Kidney tubule cell (primary cell): ENCODE data around the gene OTUB2.

Experiments
- DNase-seq: peaks from one replicate; pipeline ENCODE4 v3.0.0-alpha.2; 2018; ENCODE audit warnings: low spot score

OTUB2 gene

DNA sequence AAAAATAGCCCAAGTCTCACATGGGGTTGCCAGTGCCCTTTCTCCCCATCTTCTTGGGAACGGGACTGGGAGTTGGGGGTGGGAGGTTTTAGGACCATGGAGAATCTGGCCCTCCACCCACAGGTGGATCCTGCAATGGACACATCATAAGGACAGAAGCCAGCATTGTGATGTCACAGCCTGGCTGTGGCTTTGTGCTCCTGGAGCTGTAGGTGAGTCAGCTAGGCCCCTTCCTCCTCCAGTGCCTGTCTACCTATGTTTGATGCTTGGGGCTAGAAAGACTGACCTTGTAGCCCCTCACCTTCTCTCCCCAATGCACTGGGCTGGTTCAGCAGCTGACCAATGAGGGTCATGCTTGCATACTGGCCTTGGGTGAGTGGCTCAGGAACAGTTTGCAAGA is 29.1 kb upstream of the OTUB2 start, which contains the start of gene CCDC197:
TSS of gene CCDC197 (plus strand) at position 220 of the 400 bp plus-strand sequence. CDS start 831 bp downstream, outside the sequence.
- DNase-seq = peak; percentile 53

DNA sequence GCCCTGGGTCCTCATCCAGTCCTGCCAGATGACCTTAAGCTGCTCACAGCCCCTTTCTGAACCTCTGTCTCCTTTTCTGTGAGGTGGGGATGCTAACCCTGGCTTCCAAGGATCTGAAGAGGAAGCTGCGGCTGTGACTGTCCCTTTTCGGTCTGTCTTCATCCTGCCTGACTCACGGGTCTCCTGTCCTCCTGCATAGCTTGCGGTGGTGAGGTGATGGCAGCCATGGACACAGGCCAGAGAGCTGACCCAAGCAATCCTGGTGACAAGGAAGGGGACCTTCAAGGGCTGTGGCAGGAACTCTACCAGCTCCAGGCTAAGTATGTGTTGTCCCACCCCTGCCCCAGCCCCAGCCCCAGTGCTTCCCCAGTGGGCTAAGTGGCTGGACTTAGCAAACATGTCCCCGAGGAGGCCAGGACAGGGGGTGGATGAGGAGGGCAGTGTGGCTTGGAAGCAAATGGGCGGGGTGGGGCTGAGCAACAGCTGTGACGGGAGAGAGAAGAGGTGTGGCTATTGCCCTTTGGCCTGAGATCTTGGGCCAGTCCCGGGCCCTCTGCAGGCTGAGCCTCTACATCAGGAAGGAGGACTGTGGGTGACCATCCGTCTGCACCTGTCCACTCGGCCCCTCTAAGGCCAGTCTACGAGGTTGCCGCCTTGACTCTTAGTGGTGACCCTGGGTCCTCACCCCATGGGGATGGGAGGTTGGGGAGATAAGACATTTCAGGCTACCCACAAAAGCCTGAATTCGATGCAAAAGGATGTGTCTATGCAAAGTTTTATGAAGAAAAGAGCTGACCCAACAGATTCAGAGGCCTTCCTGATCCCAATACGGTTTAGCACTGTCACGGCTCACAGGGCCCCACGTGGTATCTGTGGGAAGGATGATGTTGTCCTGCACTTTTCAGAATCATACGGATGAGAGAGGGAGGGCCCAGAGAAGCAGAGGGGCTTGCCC is 27.9 kb upstream of the OTUB2 start:
- no peak for DNase-seq

- DNase-seq = no peak
Measured at GRCh38 chr14:93998871-93999403, 27.2 kb upstream of the OTUB2 start.

GRCh38 chr14:93999573-93999972 is 26.6 kb upstream of the OTUB2 start:
- no peak for DNase-seq

GRCh38 chr14:94000267-94000666 is 25.9 kb upstream of the OTUB2 start:
- DNase-seq = no peak

GRCh38 chr14:94001016-94001415 is 25.1 kb upstream of the OTUB2 start:
- no peak for DNase-seq

GRCh38 chr14:94001501-94002396 is 24.4 kb upstream of the OTUB2 start:
- peak; percentile 80 for DNase-seq

- DNase-seq = no peak
Measured at GRCh38 chr14:94003397-94003796, 22.7 kb upstream of the OTUB2 start.

DNA sequence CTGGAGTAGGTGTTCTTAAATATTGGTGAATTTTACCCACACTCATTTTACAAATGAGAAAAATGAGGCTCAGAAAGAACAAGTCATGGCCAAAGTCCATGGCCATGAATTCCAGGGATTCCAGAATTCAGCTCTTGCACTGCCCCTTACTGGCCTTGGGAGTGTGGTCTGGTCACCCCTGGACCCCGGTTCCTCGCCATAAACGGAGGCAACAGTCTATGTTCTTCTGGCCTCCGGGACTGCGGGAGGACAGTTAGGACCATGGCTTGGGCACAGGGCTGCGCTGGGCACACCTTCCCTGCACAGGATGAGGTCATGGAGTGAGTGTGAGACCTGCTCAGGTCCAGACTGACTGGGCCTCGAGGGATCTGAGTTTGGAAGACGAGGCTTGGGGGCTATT is 22.1 kb upstream of the OTUB2 start:
- DNase-seq = no peak

GRCh38 chr14:94005324-94006073 is 20.6 kb upstream of the OTUB2 start:
- no peak for DNase-seq

DNA sequence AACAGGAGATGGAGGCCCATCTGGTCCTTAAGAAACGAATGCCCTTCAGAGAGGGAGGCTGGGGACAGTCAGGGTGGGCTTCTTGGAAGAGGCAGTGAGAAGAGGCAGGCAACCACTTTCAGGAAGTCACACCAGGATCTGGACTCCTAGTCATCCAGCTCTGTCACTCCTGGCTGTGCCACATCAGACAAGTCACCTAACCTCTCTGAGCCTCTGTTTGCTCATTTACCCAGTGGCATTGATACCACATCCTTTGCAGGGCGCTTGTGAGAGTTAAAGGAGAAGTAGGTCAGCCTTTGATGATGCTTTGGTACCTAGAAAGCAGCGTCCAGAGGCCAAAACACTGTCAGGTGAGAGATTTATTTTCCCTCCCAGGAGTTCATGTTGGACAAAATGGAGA is 17.9 kb upstream of the OTUB2 start:
- DNase-seq = no peak

- peak; percentile 78 for DNase-seq
Measured at GRCh38 chr14:94009767-94010166, 16.4 kb upstream of the OTUB2 start.

- DNase-seq = no peak
Measured at GRCh38 chr14:94010625-94011024, 15.5 kb upstream of the OTUB2 start.

- peak; percentile 45 for DNase-seq
Measured at GRCh38 chr14:94011795-94012194, 14.3 kb upstream of the OTUB2 start.

GRCh38 chr14:94014382-94014781 is 11.8 kb upstream of the OTUB2 start:
- DNase-seq = no peak

GRCh38 chr14:94015223-94015622 is 10.9 kb upstream of the OTUB2 start:
- no peak for DNase-seq

GRCh38 chr14:94016446-94016976 is 9.6 kb upstream of the OTUB2 start:
- no peak for DNase-seq

- no peak for DNase-seq
Measured at GRCh38 chr14:94018308-94018707, 7.8 kb upstream of the OTUB2 start.

GRCh38 chr14:94019329-94019728 is 6.8 kb upstream of the OTUB2 start:
- no peak for DNase-seq

DNA sequence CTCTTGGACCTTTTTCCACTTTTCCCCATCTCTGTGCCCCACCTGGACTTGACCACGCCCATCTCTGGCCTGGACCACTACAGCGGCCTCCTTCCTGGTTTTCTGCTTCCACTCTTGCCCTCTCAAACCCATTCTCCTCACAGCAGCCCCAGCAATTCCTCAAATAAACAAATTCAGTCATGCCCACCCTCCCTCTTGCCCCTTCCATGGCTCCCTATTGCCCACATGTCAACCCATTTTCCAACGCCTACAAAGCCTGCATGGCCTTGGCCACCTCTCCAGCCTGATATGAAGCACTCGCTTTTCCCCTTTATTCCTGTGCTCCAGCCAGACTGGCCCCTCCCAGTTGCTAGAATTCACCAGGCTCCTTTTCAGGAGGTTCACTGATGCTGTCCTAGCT is 5.9 kb upstream of the OTUB2 start:
- no peak for DNase-seq

DNA sequence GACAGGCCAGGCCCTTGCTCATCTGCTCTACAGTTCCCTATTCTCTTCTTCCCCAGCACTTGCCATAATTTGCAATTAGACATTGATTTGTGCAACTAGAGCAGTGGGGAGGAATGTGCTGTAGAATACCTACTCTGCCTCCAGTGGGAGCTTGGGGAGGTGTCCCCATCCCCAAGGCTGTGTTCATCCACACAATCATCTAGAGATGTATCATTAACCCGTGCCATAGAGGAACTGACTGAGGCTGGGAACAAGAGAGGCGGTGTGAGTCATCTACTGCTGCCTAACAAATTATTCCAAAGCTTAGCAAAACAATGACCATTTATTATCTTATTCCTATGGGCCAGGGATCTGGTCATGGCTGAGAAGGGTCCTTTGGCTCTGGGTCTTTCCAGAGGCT is 5.1 kb upstream of the OTUB2 start:
- DNase-seq = peak; percentile 91
